ENCODE results near the gene MRNIP.
A peak's percentile ranks its signal among the peaks of the same experiment; 100 is the strongest.
"Not testable (repeated sequence)": the region's sequence is repeated elsewhere in the genome, so short reads cannot be mapped to it uniquely, and the experiment has no call there.

MRNIP gene

GRCh38 chr5:179801304-179802206 is 57.1 kb downstream of the MRNIP start:
- no peak for DNase-seq

- no peak for DNase-seq
Measured at GRCh38 chr5:179800696-179801201, 57.9 kb downstream of the MRNIP start.

GRCh38 chr5:179800071-179800695 is 58.4 kb downstream of the MRNIP start:
- no peak for DNase-seq

- DNase-seq = no peak
Measured at GRCh38 chr5:179799644-179799973, 59.0 kb downstream of the MRNIP start.

GRCh38 chr5:179798771-179799643 is 59.6 kb downstream of the MRNIP start:
- no peak for DNase-seq

GRCh38 chr5:179798144-179798770 is 60.4 kb downstream of the MRNIP start:
- no peak for DNase-seq

GRCh38 chr5:179797741-179798140 is 60.9 kb downstream of the MRNIP start:
- no peak for DNase-seq

GRCh38 chr5:179796877-179797608 is 61.6 kb downstream of the MRNIP start:
- DNase-seq = no peak

- DNase-seq = peak; percentile 89
Measured at GRCh38 chr5:179795863-179796833, 62.5 kb downstream of the MRNIP start.

- peak; percentile 88 for DNase-seq
Measured at GRCh38 chr5:179795049-179795862, 63.4 kb downstream of the MRNIP start.

- no peak for DNase-seq
Measured at GRCh38 chr5:179794575-179794974, 64.0 kb downstream of the MRNIP start.

- DNase-seq = no peak
Measured at GRCh38 chr5:179794171-179794570, 64.4 kb downstream of the MRNIP start.

- DNase-seq = no peak
Measured at GRCh38 chr5:179793468-179794139, 65.0 kb downstream of the MRNIP start, which contains the start of gene LTC4S. Gene LTC4S, plus strand, starts transcription at chr5:179793986. Its CDS starts 95 bp downstream, at chr5:179794081.

- DNase-seq = no peak
Measured at GRCh38 chr5:179792612-179793467, 65.8 kb downstream of the MRNIP start.

GRCh38 chr5:179791881-179792611 is 66.6 kb downstream of the MRNIP start:
- DNase-seq = no peak

- DNase-seq = not testable (repeated sequence)
Measured at GRCh38 chr5:179789278-179789677, 69.3 kb downstream of the MRNIP start.

GRCh38 chr5:179788193-179788854 is 70.3 kb downstream of the MRNIP start:
- no peak for DNase-seq

All from NCI-H345 (cell line).